ENCODE data around the gene GALNT13. TPM values are rescaled to one million over a fixed set of nuclear protein-coding genes. Genes with fewer than 3 reads are reported as not detected.
A peak's percentile ranks its signal among the peaks of the same experiment; 100 is the strongest.

GALNT13 gene
- total RNA-seq, 1 donor from 2014 or later, result 7.2 TPM

GRCh38 chr2:154158101-154158500 is 286.4 kb downstream of the GALNT13 start:
- Mint-ChIP-seq H3K36me3 (ENCODE audit: insufficient read depth) (no peaks in the 10 kb centered on the region), H3K4me3 (ENCODE audit: low read depth) (no peak overlapping the region), H3K9me3 (ENCODE audit: low read depth) (no peaks in the 10 kb centered on the region), H3K27ac (no peak overlapping the region), H3K27me3 (no peaks in the 10 kb centered on the region), H3K4me1 (ENCODE audit: low read depth) (no peaks in the 10 kb centered on the region)
- TF ChIP-seq CTCF (IDR thresholded peaks at IDR 0.05; ENCODE audit: unreplicated experiment), result no peak
- no peak for DNase-seq (ENCODE audit: low spot score, unreplicated experiment)

GRCh38 chr2:154161286-154161685 is 289.6 kb downstream of the GALNT13 start:
- H3K4me3 Mint-ChIP-seq (ENCODE audit: low read depth), result no peak overlapping the region
- H3K27ac Mint-ChIP-seq, result peak overlapping the region; percentile 26
- no peaks in the 10 kb centered on the region for H3K9me3 Mint-ChIP-seq (ENCODE audit: low read depth)
- DNase-seq (ENCODE audit: low spot score, unreplicated experiment), result no peak
- H3K4me1 Mint-ChIP-seq (ENCODE audit: low read depth), result no peaks in the 10 kb centered on the region
- no peaks in the 10 kb centered on the region for H3K36me3 Mint-ChIP-seq (ENCODE audit: insufficient read depth)
- no peak for TF ChIP-seq CTCF (IDR thresholded peaks at IDR 0.05; ENCODE audit: unreplicated experiment)
- H3K27me3 Mint-ChIP-seq, result no peaks in the 10 kb centered on the region

- DNase-seq (ENCODE audit: low spot score, unreplicated experiment), result no peak
- Mint-ChIP-seq H3K27ac (no peak overlapping the region), H3K9me3 (ENCODE audit: low read depth) (no peaks in the 10 kb centered on the region), H3K36me3 (ENCODE audit: insufficient read depth) (no peaks in the 10 kb centered on the region), H3K27me3 (no peaks in the 10 kb centered on the region), H3K4me1 (ENCODE audit: low read depth) (no peaks in the 10 kb centered on the region), H3K4me3 (ENCODE audit: low read depth) (no peak overlapping the region)
- TF ChIP-seq CTCF (IDR thresholded peaks at IDR 0.05; ENCODE audit: unreplicated experiment), result no peak
Measured at GRCh38 chr2:154170400-154170799, 298.7 kb downstream of the GALNT13 start.

- no peak for DNase-seq (ENCODE audit: low spot score, unreplicated experiment)
- Mint-ChIP-seq H3K4me3 (ENCODE audit: low read depth) (no peak overlapping the region), H3K36me3 (ENCODE audit: insufficient read depth) (no peaks in the 10 kb centered on the region), H3K9me3 (ENCODE audit: low read depth) (no peaks in the 10 kb centered on the region), H3K27ac (no peak overlapping the region), H3K4me1 (ENCODE audit: low read depth) (no peaks in the 10 kb centered on the region), H3K27me3 (no peaks in the 10 kb centered on the region)
- TF ChIP-seq CTCF (IDR thresholded peaks at IDR 0.05; ENCODE audit: unreplicated experiment), result no peak
Measured at GRCh38 chr2:154173164-154173563, 301.4 kb downstream of the GALNT13 start.

- Mint-ChIP-seq H3K27me3 (no peaks in the 10 kb centered on the region), H3K4me3 (ENCODE audit: low read depth) (no peak overlapping the region), H3K4me1 (ENCODE audit: low read depth) (no peaks in the 10 kb centered on the region), H3K36me3 (ENCODE audit: insufficient read depth) (no peaks in the 10 kb centered on the region), H3K27ac (no peak overlapping the region), H3K9me3 (ENCODE audit: low read depth) (no peaks in the 10 kb centered on the region)
- no peak for TF ChIP-seq CTCF (IDR thresholded peaks at IDR 0.05; ENCODE audit: unreplicated experiment)
- no peak for DNase-seq (ENCODE audit: low spot score, unreplicated experiment)
Measured at GRCh38 chr2:154173919-154174318, 302.2 kb downstream of the GALNT13 start.

Measured in progenitor cell of endocrine pancreas (in vitro differentiated cells).